ENCODE data around the gene TSPO2.

DNA sequence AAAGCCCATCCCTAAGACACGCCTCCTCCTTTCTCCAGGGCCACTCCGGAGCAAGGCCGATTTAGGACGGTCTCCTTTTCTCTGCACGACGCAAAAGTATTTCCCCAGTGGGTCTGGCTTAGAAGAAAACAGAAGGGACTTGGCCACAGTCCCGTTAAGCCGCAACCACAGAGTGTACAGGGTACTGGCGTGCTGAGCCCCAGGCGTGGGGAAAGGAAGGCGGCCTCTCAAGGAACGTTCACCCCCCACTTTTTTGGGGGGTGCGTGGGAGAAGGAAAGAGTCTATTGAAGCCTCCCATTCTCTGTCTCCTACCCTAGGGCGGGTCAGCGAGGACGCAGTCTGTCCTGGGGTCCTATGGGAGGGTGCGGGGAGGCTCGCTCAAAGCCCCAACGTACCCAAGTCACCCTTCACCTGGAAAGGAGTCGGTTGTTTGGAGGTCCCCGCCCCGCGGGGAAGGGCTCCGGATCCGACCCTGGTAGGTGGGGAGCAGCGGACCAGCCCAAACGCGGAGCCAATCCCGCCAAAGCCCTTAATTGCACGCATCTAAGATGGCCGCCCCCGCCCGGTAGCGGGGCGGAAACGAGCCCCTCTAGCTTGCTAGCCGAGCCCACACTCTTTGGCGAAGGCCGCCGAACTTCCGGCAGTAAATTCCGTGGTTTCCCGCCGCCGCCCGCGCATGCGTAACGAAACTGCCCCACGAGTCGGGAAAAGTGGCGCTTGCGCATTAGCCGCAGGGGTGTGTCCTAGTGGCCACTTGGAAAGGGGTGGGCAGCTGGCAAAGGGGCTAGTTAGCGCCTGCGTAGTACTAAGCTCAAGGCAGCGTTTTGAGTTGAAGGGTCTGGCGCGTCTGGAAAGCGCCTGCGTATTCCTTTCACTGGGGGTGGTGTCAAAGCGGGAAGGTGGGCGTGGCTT lies 29.9 kb downstream of the TSPO2 start, which contains the start of gene OARD1:
- TF ChIP-seq, protein P1, sequence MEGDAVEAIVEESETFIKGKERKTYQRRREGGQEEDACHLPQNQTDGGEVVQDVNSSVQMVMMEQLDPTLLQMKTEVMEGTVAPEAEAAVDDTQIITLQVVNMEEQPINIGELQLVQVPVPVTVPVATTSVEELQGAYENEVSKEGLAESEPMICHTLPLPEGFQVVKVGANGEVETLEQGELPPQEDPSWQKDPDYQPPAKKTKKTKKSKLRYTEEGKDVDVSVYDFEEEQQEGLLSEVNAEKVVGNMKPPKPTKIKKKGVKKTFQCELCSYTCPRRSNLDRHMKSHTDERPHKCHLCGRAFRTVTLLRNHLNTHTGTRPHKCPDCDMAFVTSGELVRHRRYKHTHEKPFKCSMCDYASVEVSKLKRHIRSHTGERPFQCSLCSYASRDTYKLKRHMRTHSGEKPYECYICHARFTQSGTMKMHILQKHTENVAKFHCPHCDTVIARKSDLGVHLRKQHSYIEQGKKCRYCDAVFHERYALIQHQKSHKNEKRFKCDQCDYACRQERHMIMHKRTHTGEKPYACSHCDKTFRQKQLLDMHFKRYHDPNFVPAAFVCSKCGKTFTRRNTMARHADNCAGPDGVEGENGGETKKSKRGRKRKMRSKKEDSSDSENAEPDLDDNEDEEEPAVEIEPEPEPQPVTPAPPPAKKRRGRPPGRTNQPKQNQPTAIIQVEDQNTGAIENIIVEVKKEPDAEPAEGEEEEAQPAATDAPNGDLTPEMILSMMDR (conservative IDR thresholded peaks at IDR 0.05 in 1 of 2, IDR thresholded peaks at IDR 0.05 in 1 of 2; ENCODE audit: low read depth in 1 of 2, low read length in 2 of 2), result no peak
- TF ChIP-seq EZH2 (IDR thresholded peaks at IDR 0.05; ENCODE audit: low read length, missing control alignments), result no peak
